HCT116 (cell line): ENCODE data around the gene NFKBIL1. TPM values are rescaled to one million over a fixed set of nuclear protein-coding genes. Genes with fewer than 3 reads are reported as not detected.

Source experiments
- ATAC-seq: fragments of 200-7000 bp; cut with Tn5 transposase; 2 replicates; pipeline ENCODE4 v1.9.1; 2020; ENCODE audit warnings: mild to moderate bottlenecking, moderate library complexity
- BruUV-seq: library from RNA; stranded (reverse); fragments of 400-500 nt; replicated peaks from 2 replicates; lab custom pipeline; 2021; lab: Mats Ljungman, UMichigan
- CTCF ChIA-PET: fragments of 300-600 bp; sonication (Branson Sonifier 250); formaldehyde crosslinking; loops from one replicate; lab custom pipeline; 2021; ENCODE audit warnings: antibody characterized with exemption; lab: Charles Lee
- POLR2A ChIA-PET: fragments of 300-600, 350-600 bp; sonication (Branson Sonifier 250); formaldehyde crosslinking; loops from one replicate; lab custom pipeline; 2021; ENCODE audit warnings: antibody characterized with exemption; lab: Charles Lee
- RAD21 ChIA-PET, 2 experiments: fragments of 300-600 bp; sonication (Branson Sonifier 250); formaldehyde crosslinking; loops; one replicate each; lab custom pipeline; 2023; ENCODE audit warnings: low total read pairs in 2 of 2; ENCODE audit not compliant: uncharacterized antibody in 2 of 2, unreplicated experiment in 2 of 2, low non-redundant PET in 1 of 2; lab: Charles Lee
- DNase-seq: peaks from one replicate; pipeline ENCODE4 v3.0.0-alpha.2; 2010; ENCODE audit warnings: low read depth, low spot score
- H2AFZ ChIP-seq: fragments of 200-600 bp; shearing (Covaris generic), sonication (generic); 2 replicates; pipeline ENCODE4 v1.6.1; 2017; ENCODE audit warnings: low read depth, mixed run types, mixed read lengths, antibody characterized with exemption, low read length; ENCODE audit not compliant: poor library complexity, severe bottlenecking
- H3K27ac ChIP-seq: 2 replicates; pipeline ENCODE4 v1.5.1; 2012; ENCODE audit warnings: low read depth, low read length
- H3K27me3 ChIP-seq: fragments of 200-600 bp; sonication (generic); 2 replicates; pipeline ENCODE4 v1.6.1; 2016; ENCODE audit warnings: mixed run types, low read length, mixed read lengths; ENCODE audit not compliant: insufficient read depth
- H3K36me3 ChIP-seq, 2 experiments: fragments of 200-500 bp in 1 of 2; fragments of 200-600 bp in 1 of 2; sonication (Bioruptor generic) in 1 of 2; sonication (generic) in 1 of 2; 2 replicates each; pipeline versions ENCODE4 v1.5.1 to v1.6.1; 2014 to 2016; ENCODE audit warnings: low read length in 2 of 2, inconsistent platforms in 1 of 2, mixed read lengths in 1 of 2, mixed run types in 1 of 2; ENCODE audit not compliant: insufficient read depth in 2 of 2, control insufficient read depth in 1 of 2
- H3K4me1 ChIP-seq, 2 experiments: fragments of 200-600 bp in 1 of 2; sonication (generic) in 1 of 2; 2 replicates each; pipeline versions ENCODE4 v1.5.1 to v1.6.1; 2012 to 2017; ENCODE audit warnings: low read length in 2 of 2, inconsistent platforms in 1 of 2, mild to moderate bottlenecking in 1 of 2, mixed read lengths in 1 of 2, mixed run types in 1 of 2, moderate library complexity in 1 of 2; ENCODE audit not compliant: insufficient read depth in 2 of 2, control insufficient read depth in 1 of 2
- H3K4me2 ChIP-seq: fragments of 200-600 bp; sonication (generic); 2 replicates; pipeline ENCODE4 v1.6.1; 2017; ENCODE audit warnings: mixed run types, low read length, mixed read lengths
- H3K4me3 ChIP-seq, 2 experiments: fragments of 200-600 bp in 1 of 2; sonication (generic) in 1 of 2; replicated peaks in 1 of 2; 2 replicates each; pipeline ENCODE4 v1.5.1; 2011 to 2016; ENCODE audit warnings: low read length in 2 of 2, control low read depth in 1 of 2, low read depth in 1 of 2, mild to moderate bottlenecking in 1 of 2, mixed read lengths in 1 of 2, mixed run types in 1 of 2
- H3K79me2 ChIP-seq: fragments of 200-600 bp; sonication (generic); 2 replicates; pipeline ENCODE4 v1.6.1; 2017; ENCODE audit warnings: mild to moderate bottlenecking, mixed run types, low read length, moderate library complexity, mixed read lengths; ENCODE audit not compliant: insufficient read depth
- H3K9ac ChIP-seq: fragments of 200-600 bp; sonication (generic); 2 replicates; pipeline ENCODE4 v1.6.1; 2016; ENCODE audit warnings: low read length, mixed read lengths
- H3K9me2 ChIP-seq: fragments of 200-600 bp; sonication (generic), shearing (Covaris generic); 2 replicates; pipeline ENCODE4 v1.6.1; 2017; ENCODE audit warnings: mixed run types, mild to moderate bottlenecking, moderate library complexity; ENCODE audit not compliant: insufficient read depth
- H3K9me3 ChIP-seq, 2 experiments: fragments of 200-500 bp in 1 of 2; fragments of 200-600 bp in 1 of 2; sonication (Bioruptor generic) in 1 of 2; sonication (generic) in 1 of 2; 2 replicates each; pipeline ENCODE4 v1.6.1; 2014 to 2017; ENCODE audit warnings: low read length in 2 of 2, mixed read lengths in 2 of 2, inconsistent platforms in 1 of 2, low read depth in 1 of 2, mild to moderate bottlenecking in 1 of 2, mixed run types in 1 of 2, moderate library complexity in 1 of 2; ENCODE audit not compliant: control insufficient read depth in 1 of 2, insufficient read depth in 1 of 2
- H4K20me1 ChIP-seq: fragments of 200-600 bp; sonication (generic), shearing (Covaris generic); 2 replicates; pipeline ENCODE4 v1.6.1; 2017; ENCODE audit warnings: mixed run types, mild to moderate bottlenecking, moderate library complexity; ENCODE audit not compliant: insufficient read depth
- CEBPB ChIP-seq: IDR thresholded peaks from 2 replicates; pipeline ENCODE4 v1.6.1; 2012; ENCODE audit warnings: low read depth
- EGR1 ChIP-seq: IDR thresholded peaks from 2 replicates; pipeline ENCODE4 v1.6.1; 2012; ENCODE audit warnings: low read depth
- ELF1 ChIP-seq: IDR thresholded peaks from 2 replicates; pipeline ENCODE4 v1.6.1; 2012; ENCODE audit warnings: low read depth, borderline replicate concordance
- FOSL1 ChIP-seq: IDR thresholded peaks from 2 replicates; pipeline ENCODE4 v1.6.1; 2012; ENCODE audit warnings: low read depth
- JUND ChIP-seq: IDR thresholded peaks from 2 replicates; pipeline ENCODE4 v1.6.1; 2012
- POLR2AphosphoS5 ChIP-seq: IDR thresholded peaks from 2 replicates; pipeline ENCODE4 v1.6.1; 2011; ENCODE audit warnings: mild to moderate bottlenecking, low read depth, low read length, moderate library complexity
- RAD21 ChIP-seq: IDR thresholded peaks from 2 replicates; pipeline ENCODE4 v1.6.1; 2012; ENCODE audit warnings: low read depth, mild to moderate bottlenecking
- SIN3A ChIP-seq: IDR thresholded peaks from 2 replicates; pipeline ENCODE4 v1.6.1; 2012; ENCODE audit warnings: low read depth
- TCF7L2 ChIP-seq: IDR thresholded peaks from 2 replicates; pipeline ENCODE4 v1.7.0; 2011; ENCODE audit warnings: borderline replicate concordance, inconsistent platforms; ENCODE audit not compliant: insufficient read depth, insufficient read length; ENCODE audit errors: extremely low read depth
- ZFX ChIP-seq: fragments of 450-650 bp; IDR thresholded peaks from 2 replicates; pipeline ENCODE4 v1.6.1; 2017
- intact Hi-C: fragments of 100-400 bp; cut with micrococcal nuclease; formaldehyde crosslinking; loops from 2 replicates; pipeline ENCODE4 v1.10.0; 2022
- total RNA-seq: library from RNA; stranded (reverse); gene quantifications from one replicate; pipeline ENCODE4 v1.2.1, GENCODE V29; 2021; ENCODE audit not compliant: unreplicated experiment
- TF ChIP-seq, protein P1 (sequence below): IDR thresholded peaks from 2 replicates; pipeline ENCODE4 v1.6.1; 2012
- TF ChIP-seq, protein P2 (sequence below): IDR thresholded peaks from 2 replicates; pipeline ENCODE4 v1.6.1; 2011; ENCODE audit warnings: mild to moderate bottlenecking, low read length, moderate library complexity; ENCODE audit not compliant: insufficient replicate concordance; ENCODE audit errors: extremely low read depth
- TF ChIP-seq, protein P3 (sequence below): IDR thresholded peaks from 2 replicates; pipeline ENCODE4 v1.6.1; 2012; ENCODE audit warnings: low read depth

The NFKBIL1 gene
- total RNA-seq, 1 experiment from 2014 or later = 26.6 TPM

DNA sequence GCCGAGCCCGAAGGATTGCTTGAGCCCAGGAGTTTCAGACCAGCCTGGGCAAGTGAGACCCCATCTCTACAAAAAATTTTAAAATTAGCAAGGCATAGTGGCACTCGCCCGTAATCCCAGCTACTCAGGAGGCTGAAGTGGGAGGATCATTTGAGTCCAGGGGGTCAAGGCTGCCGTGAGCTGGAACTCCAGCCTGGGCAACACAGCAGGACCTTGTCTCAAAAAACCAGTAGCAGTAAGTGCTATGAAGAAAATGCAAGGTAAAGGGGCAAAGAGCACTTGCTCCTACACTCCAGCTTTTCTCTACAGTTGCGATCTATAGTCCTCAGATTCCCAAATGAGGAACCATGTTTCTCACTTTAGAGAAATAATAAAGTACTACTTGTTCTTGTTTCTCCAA is 3.8 kb upstream of the NFKBIL1 start:
- peak overlapping the region; percentile 85 for H3K4me2 ChIP-seq
- H4K20me1 ChIP-seq = peaks cover 24% of the 10 kb centered on the region; the same call in 1 of the 2 replicates
- POLR2A ChIA-PET = interaction anchor here (0.7 to 2.4 kb wide), 2 partner anchors 39 to 121 kb away, joined by 3 to 8 read pairs; partner anchors contain the start of genes CSNK2B and GPANK1
- TF ChIP-seq, protein P1, sequence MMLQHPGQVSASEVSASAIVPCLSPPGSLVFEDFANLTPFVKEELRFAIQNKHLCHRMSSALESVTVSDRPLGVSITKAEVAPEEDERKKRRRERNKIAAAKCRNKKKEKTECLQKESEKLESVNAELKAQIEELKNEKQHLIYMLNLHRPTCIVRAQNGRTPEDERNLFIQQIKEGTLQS = no peak
- no peak for TF ChIP-seq RAD21
- no peak for TF ChIP-seq TCF7L2
- no peak for TF ChIP-seq SIN3A
- TF ChIP-seq CEBPB = no peak
- TF ChIP-seq JUND = no peak
- TF ChIP-seq EGR1 = no peak
- TF ChIP-seq FOSL1 = no peak
- TF ChIP-seq POLR2AphosphoS5 = no peak
- TF ChIP-seq, protein P2, sequence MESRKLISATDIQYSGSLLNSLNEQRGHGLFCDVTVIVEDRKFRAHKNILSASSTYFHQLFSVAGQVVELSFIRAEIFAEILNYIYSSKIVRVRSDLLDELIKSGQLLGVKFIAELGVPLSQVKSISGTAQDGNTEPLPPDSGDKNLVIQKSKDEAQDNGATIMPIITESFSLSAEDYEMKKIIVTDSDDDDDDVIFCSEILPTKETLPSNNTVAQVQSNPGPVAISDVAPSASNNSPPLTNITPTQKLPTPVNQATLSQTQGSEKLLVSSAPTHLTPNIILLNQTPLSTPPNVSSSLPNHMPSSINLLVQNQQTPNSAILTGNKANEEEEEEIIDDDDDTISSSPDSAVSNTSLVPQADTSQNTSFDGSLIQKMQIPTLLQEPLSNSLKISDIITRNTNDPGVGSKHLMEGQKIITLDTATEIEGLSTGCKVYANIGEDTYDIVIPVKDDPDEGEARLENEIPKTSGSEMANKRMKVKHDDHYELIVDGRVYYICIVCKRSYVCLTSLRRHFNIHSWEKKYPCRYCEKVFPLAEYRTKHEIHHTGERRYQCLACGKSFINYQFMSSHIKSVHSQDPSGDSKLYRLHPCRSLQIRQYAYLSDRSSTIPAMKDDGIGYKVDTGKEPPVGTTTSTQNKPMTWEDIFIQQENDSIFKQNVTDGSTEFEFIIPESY = no peak
- TF ChIP-seq, protein P3, sequence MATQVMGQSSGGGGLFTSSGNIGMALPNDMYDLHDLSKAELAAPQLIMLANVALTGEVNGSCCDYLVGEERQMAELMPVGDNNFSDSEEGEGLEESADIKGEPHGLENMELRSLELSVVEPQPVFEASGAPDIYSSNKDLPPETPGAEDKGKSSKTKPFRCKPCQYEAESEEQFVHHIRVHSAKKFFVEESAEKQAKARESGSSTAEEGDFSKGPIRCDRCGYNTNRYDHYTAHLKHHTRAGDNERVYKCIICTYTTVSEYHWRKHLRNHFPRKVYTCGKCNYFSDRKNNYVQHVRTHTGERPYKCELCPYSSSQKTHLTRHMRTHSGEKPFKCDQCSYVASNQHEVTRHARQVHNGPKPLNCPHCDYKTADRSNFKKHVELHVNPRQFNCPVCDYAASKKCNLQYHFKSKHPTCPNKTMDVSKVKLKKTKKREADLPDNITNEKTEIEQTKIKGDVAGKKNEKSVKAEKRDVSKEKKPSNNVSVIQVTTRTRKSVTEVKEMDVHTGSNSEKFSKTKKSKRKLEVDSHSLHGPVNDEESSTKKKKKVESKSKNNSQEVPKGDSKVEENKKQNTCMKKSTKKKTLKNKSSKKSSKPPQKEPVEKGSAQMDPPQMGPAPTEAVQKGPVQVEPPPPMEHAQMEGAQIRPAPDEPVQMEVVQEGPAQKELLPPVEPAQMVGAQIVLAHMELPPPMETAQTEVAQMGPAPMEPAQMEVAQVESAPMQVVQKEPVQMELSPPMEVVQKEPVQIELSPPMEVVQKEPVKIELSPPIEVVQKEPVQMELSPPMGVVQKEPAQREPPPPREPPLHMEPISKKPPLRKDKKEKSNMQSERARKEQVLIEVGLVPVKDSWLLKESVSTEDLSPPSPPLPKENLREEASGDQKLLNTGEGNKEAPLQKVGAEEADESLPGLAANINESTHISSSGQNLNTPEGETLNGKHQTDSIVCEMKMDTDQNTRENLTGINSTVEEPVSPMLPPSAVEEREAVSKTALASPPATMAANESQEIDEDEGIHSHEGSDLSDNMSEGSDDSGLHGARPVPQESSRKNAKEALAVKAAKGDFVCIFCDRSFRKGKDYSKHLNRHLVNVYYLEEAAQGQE = no peak
- no peak for TF ChIP-seq ELF1
- no peak for TF ChIP-seq ZFX
- RAD21 ChIA-PET = no interaction called here
- peaks cover 19 to 21% of the 10 kb centered on the region in 2 experiments for H3K36me3 ChIP-seq
- peak overlapping the region; percentile 85 to 98; a peak in 3 of 4 replicates for H3K4me3 ChIP-seq
- intact Hi-C loops = loop anchor here (10.0 kb wide), 1 partner anchor 291 kb away; no protein-coding TSS in a partner anchor
- CTCF ChIA-PET = no interaction called here
- H3K27ac ChIP-seq = peak overlapping the region; percentile 96; the same call in 1 of the 2 replicates
- no peak overlapping the region for H3K9ac ChIP-seq
- ATAC-seq (no peak), DNase-seq (no peak)
- H3K9me2 ChIP-seq = no peaks in the 10 kb centered on the region
- H3K4me1 ChIP-seq = peaks cover 25 to 48% of the 10 kb centered on the region in 2 experiments
- no TSS peak for BruUV-seq
- no peak overlapping the region for H2AFZ ChIP-seq
- H3K9me3 ChIP-seq = no peaks in the 10 kb centered on the region
- peaks cover 51% of the 10 kb centered on the region for H3K79me2 ChIP-seq
- no peaks in the 10 kb centered on the region for H3K27me3 ChIP-seq
